Skeletal muscle tissue (tissue), 4 donors: ENCODE measurements around the gene MSI2. TPM values are rescaled to one million over a fixed set of nuclear protein-coding genes. Genes with fewer than 3 reads are reported as not detected.

Experiments
- H3K27ac ChIP-seq: one replicate; pipeline ENCODE4 v1.7.0; 2013; ENCODE audit warnings: mild to moderate bottlenecking, low read depth, low read length, inconsistent platforms
- H3K27me3 ChIP-seq, 3 donors: one replicate each; pipeline ENCODE4 v1.7.0; 2013; ENCODE audit warnings: low read length in 3 of 3; ENCODE audit not compliant: control insufficient read depth in 3 of 3, insufficient read depth in 3 of 3
- H3K36me3 ChIP-seq, 3 donors: one replicate each; pipeline ENCODE4 v1.7.0; 2013; ENCODE audit warnings: low read length in 3 of 3; ENCODE audit not compliant: control insufficient read depth in 3 of 3, insufficient read depth in 3 of 3
- H3K4me1 ChIP-seq, 3 donors: one replicate each; pipeline ENCODE4 v1.7.0; 2013; ENCODE audit warnings: low read length in 3 of 3, mild to moderate bottlenecking in 3 of 3; ENCODE audit not compliant: control insufficient read depth in 3 of 3, insufficient read depth in 3 of 3
- H3K4me3 ChIP-seq, 3 donors: one replicate each; pipeline ENCODE4 v1.7.0; 2013; ENCODE audit warnings: low read length in 3 of 3
- H3K9ac ChIP-seq, 3 donors: one replicate each; pipeline ENCODE4 v1.7.0; 2013; ENCODE audit warnings: low read length in 3 of 3, mild to moderate bottlenecking in 3 of 3, moderate library complexity in 2 of 3, low read depth in 1 of 3
- H3K9me3 ChIP-seq, 3 donors: one replicate each; pipeline ENCODE4 v1.7.0; 2013; ENCODE audit warnings: low read length in 3 of 3; ENCODE audit not compliant: control insufficient read depth in 3 of 3
- total RNA-seq: library from RNA; depleted of rRNA; stranded (reverse); fragments of >200 nt; gene quantifications from one replicate; pipeline ENCODE4 v1.2.3, GENCODE V29; 2014
- donor health status: Osteomylitis.

Gene MSI2
- total RNA-seq, 1 donor from 2014 or later: 20.4 TPM

GRCh38 chr17:57675427-57676387 lies 419.4 kb downstream of the MSI2 start:
- Histone ChIP-seq H3K4me3 (no peak overlapping the region), H3K36me3 (peaks cover 4 to 8% (median 6%) of the 10 kb centered on the region in 3 donors), H3K9me3 (no peaks in the 10 kb centered on the region), H3K4me1 (peaks cover 0 to 10% (median 8%) of the 10 kb centered on the region in 3 donors), H3K27me3 (no peaks in the 10 kb centered on the region), H3K9ac (no peak overlapping the region), H3K27ac (no peak overlapping the region)

- Histone ChIP-seq H3K4me3 (no peak overlapping the region), H3K27me3 (no peaks in the 10 kb centered on the region), H3K9me3 (no peaks in the 10 kb centered on the region), H3K9ac (no peak overlapping the region), H3K36me3 (peaks cover 4 to 8% (median 6%) of the 10 kb centered on the region in 3 donors), H3K4me1 (peaks cover 0 to 10% (median 3%) of the 10 kb centered on the region in 3 donors), H3K27ac (no peak overlapping the region)
Measured at GRCh38 chr17:57676543-57676942, 420.2 kb downstream of the MSI2 start.

- Histone ChIP-seq H3K27ac (no peak overlapping the region), H3K36me3 (peaks cover 4 to 8% (median 6%) of the 10 kb centered on the region in 3 donors), H3K4me3 (no peak overlapping the region), H3K9me3 (no peaks in the 10 kb centered on the region), H3K4me1 (peaks cover 0 to 5% (median 3%) of the 10 kb centered on the region in 3 donors), H3K9ac (no peak overlapping the region), H3K27me3 (no peaks in the 10 kb centered on the region)
Measured at GRCh38 chr17:57677301-57677700, 421.0 kb downstream of the MSI2 start.

GRCh38 chr17:57677858-57678257 lies 421.5 kb downstream of the MSI2 start:
- H3K36me3 ChIP-seq: peaks cover 4 to 11% (median 6%) of the 10 kb centered on the region in 3 donors
- H3K4me3 ChIP-seq: no peak overlapping the region
- H3K9me3 ChIP-seq: no peaks in the 10 kb centered on the region
- H3K4me1 ChIP-seq: peaks cover 0 to 5% (median 3%) of the 10 kb centered on the region in 3 donors
- no peak overlapping the region for H3K9ac ChIP-seq
- H3K27me3 ChIP-seq: no peaks in the 10 kb centered on the region
- no peak overlapping the region for H3K27ac ChIP-seq

- Histone ChIP-seq H3K36me3 (peaks cover 4 to 11% (median 6%) of the 10 kb centered on the region in 3 donors), H3K4me3 (no peak overlapping the region), H3K9me3 (no peaks in the 10 kb centered on the region), H3K4me1 (peaks cover 0 to 5% (median 3%) of the 10 kb centered on the region in 3 donors), H3K9ac (no peak overlapping the region), H3K27ac (no peak overlapping the region), H3K27me3 (no peaks in the 10 kb centered on the region)
Measured at GRCh38 chr17:57678393-57678792, 422.1 kb downstream of the MSI2 start.

- Histone ChIP-seq H3K4me1 (peaks cover 0 to 5% (median 3%) of the 10 kb centered on the region in 3 donors), H3K36me3 (peaks cover 4 to 11% (median 6%) of the 10 kb centered on the region in 3 donors), H3K27ac (no peak overlapping the region), H3K9ac (no peak overlapping the region), H3K9me3 (no peaks in the 10 kb centered on the region), H3K4me3 (no peak overlapping the region), H3K27me3 (no peaks in the 10 kb centered on the region)
Measured at GRCh38 chr17:57679356-57679755, 423.0 kb downstream of the MSI2 start.

- Histone ChIP-seq H3K9me3 (no peaks in the 10 kb centered on the region), H3K36me3 (peaks cover 3 to 9% (median 9%) of the 10 kb centered on the region in 3 donors), H3K4me3 (no peak overlapping the region), H3K9ac (no peak overlapping the region), H3K27ac (no peak overlapping the region), H3K27me3 (no peaks in the 10 kb centered on the region), H3K4me1 (peaks cover 0 to 5% (median 3%) of the 10 kb centered on the region in 3 donors)
Measured at GRCh38 chr17:57679906-57680695, 423.8 kb downstream of the MSI2 start.

GRCh38 chr17:57682701-57683100 lies 426.4 kb downstream of the MSI2 start:
- Histone ChIP-seq H3K4me1 (peaks cover 0 to 5% (median 0%) of the 10 kb centered on the region in 3 donors), H3K36me3 (peaks cover 0 to 3% (median 3%) of the 10 kb centered on the region in 3 donors), H3K4me3 (no peak overlapping the region), H3K27me3 (no peaks in the 10 kb centered on the region), H3K27ac (no peak overlapping the region), H3K9me3 (no peaks in the 10 kb centered on the region), H3K9ac (no peak overlapping the region)

- H3K36me3 ChIP-seq: peaks cover 0 to 3% (median 3%) of the 10 kb centered on the region in 3 donors
- H3K9me3 ChIP-seq: no peaks in the 10 kb centered on the region
- H3K4me3 ChIP-seq: no peak overlapping the region
- H3K4me1 ChIP-seq: no peaks in the 10 kb centered on the region
- no peak overlapping the region for H3K27ac ChIP-seq
- no peaks in the 10 kb centered on the region for H3K27me3 ChIP-seq
- no peak overlapping the region for H3K9ac ChIP-seq
Measured at GRCh38 chr17:57684711-57685498, 428.6 kb downstream of the MSI2 start.
